Midbrain (tissue), 1 donor: ENCODE measurements around the gene OR12D2.
"Not testable (repeated sequence)": the region's sequence is repeated elsewhere in the genome, so short reads cannot be mapped to it uniquely, and the experiment has no call there.

Source experiments
- DNase-seq: peaks from one replicate; lab custom pipeline; 2025; lab: John Stamatoyannopoulos, UW

Gene OR12D2

GRCh38 chr6:29395331-29395730 is at the start of gene OR12D2:
Gene OR12D2, plus strand, starts transcription at chr6:29395631. Its CDS starts 1,069 bp downstream, at chr6:29396700.
- DNase-seq = no peak

- DNase-seq = not testable (repeated sequence)
Observed at GRCh38 chr6:29349348-29349747, 46.1 kb upstream of the OR12D2 start.

- DNase-seq = no peak
Observed at GRCh38 chr6:29354980-29355379, 40.5 kb upstream of the OR12D2 start.

GRCh38 chr6:29355603-29356002 is 39.8 kb upstream of the OR12D2 start:
- no peak for DNase-seq

GRCh38 chr6:29368765-29369164 is 26.7 kb upstream of the OR12D2 start, which contains the start of gene OR5V1:
Gene OR5V1, minus strand, starts transcription at chr6:29368865. Its CDS starts 12,670 bp downstream, at chr6:29356195.
- no peak for DNase-seq

- no peak for DNase-seq
Observed at GRCh38 chr6:29375191-29375590, 20.2 kb upstream of the OR12D2 start, which contains the start of gene OR12D3. Gene OR12D3, minus strand, starts transcription at chr6:29375291. Its CDS starts 4 bp downstream, at chr6:29375287.

- no peak for DNase-seq
Observed at GRCh38 chr6:29376003-29376402, 19.4 kb upstream of the OR12D2 start.

- DNase-seq = no peak
Observed at GRCh38 chr6:29388533-29388932, 6.9 kb upstream of the OR12D2 start.

- no peak for DNase-seq
Observed at GRCh38 chr6:29399525-29399924, 4.1 kb downstream of the OR12D2 start.

- no peak for DNase-seq
Observed at GRCh38 chr6:29403801-29404200, 8.4 kb downstream of the OR12D2 start.

GRCh38 chr6:29414588-29414987 is 19.2 kb downstream of the OR12D2 start, which contains the start of gene OR12D1:
Gene OR12D1, plus strand, starts transcription at chr6:29414928.
- DNase-seq = no peak

- no peak for DNase-seq
Observed at GRCh38 chr6:29419516-29419915, 24.1 kb downstream of the OR12D2 start.

- no peak for DNase-seq
Observed at GRCh38 chr6:29424168-29424567, 28.7 kb downstream of the OR12D2 start.

- DNase-seq = no peak
Observed at GRCh38 chr6:29424575-29424974, 29.1 kb downstream of the OR12D2 start.

- no peak for DNase-seq
Observed at GRCh38 chr6:29425075-29425474, 29.6 kb downstream of the OR12D2 start.

- DNase-seq = no peak
Observed at GRCh38 chr6:29426654-29427053, 31.2 kb downstream of the OR12D2 start.

- not testable (repeated sequence) for DNase-seq
Observed at GRCh38 chr6:29436730-29437129, 41.3 kb downstream of the OR12D2 start.

- no peak for DNase-seq
Observed at GRCh38 chr6:29439006-29439405, 43.6 kb downstream of the OR12D2 start, which contains the start of gene OR10C1. Gene OR10C1, plus strand, starts transcription at chr6:29439306. Its CDS starts 710 bp downstream, at chr6:29440016.

GRCh38 chr6:29442719-29443118 is 47.3 kb downstream of the OR12D2 start:
- DNase-seq = no peak

GRCh38 chr6:29444031-29444430 is 48.6 kb downstream of the OR12D2 start:
- DNase-seq = not testable (repeated sequence)
